GM12878 (cell line): ENCODE data around the gene PI4K2A. TPM values are rescaled to one million over a fixed set of nuclear protein-coding genes. Genes with fewer than 3 reads are reported as not detected.

Source experiments
- ATAC-seq: fragments of 200-7000 bp; cut with Tn5 transposase; 3 replicates; pipeline ENCODE4 v1.9.1; 2020; ENCODE audit warnings: mild to moderate bottlenecking, moderate library complexity
- BruUV-seq: library from RNA; stranded (reverse); fragments of 400-500 nt; replicated peaks from 2 replicates; lab custom pipeline; 2021; lab: Mats Ljungman, UMichigan
- CTCF ChIA-PET: fragments of 300-600 bp; sonication (Branson Sonifier 250); formaldehyde crosslinking; extraction: SDS; loops from one replicate; lab custom pipeline; 2021; ENCODE audit warnings: inconsistent platforms; lab: Yijun Ruan, JAX
- POLR2A ChIA-PET: fragments of 350-600 bp; formaldehyde crosslinking; extraction: SDS; loops from one replicate; lab custom pipeline; 2021; ENCODE audit warnings: inconsistent platforms; lab: Charles Lee
- RAD21 ChIA-PET: fragments of 300-600 bp; sonication (Branson Sonifier 250); formaldehyde crosslinking; loops from one replicate; lab custom pipeline; 2023; ENCODE audit warnings: antibody characterized with exemption; ENCODE audit not compliant: unreplicated experiment; lab: Charles Lee
- SMC1A ChIA-PET: fragments of 300-600 bp; sonication (Branson Sonifier 250); formaldehyde crosslinking; loops from one replicate; lab custom pipeline; 2023; ENCODE audit not compliant: unreplicated experiment, uncharacterized antibody; lab: Charles Lee
- DNase-seq: peaks from one replicate; pipeline ENCODE4 v3.0.0-alpha.2; 2011; ENCODE audit warnings: low read depth, low spot score
- FAIRE-seq: peaks from 3 replicates; lab custom pipeline; 2011; peaks lifted over from hg19 to GRCh38; lab: Jason Lieb, UNC
- H2AFZ ChIP-seq: 2 replicates; pipeline ENCODE4 v1.6.0; 2011; ENCODE audit warnings: low read depth, low read length, control low read depth; ENCODE audit not compliant: control insufficient read depth
- H3K27ac ChIP-seq: 2 replicates; pipeline ENCODE4 v1.5.1; 2011; ENCODE audit warnings: control low read depth; ENCODE audit not compliant: control insufficient read depth, insufficient read depth
- H3K27me3 ChIP-seq, 2 experiments: replicated peaks in 1 of 2; 2 replicates each; pipeline versions ENCODE4 v1.6.0 to v1.6.1; 2011; ENCODE audit warnings: low read length in 1 of 2; ENCODE audit not compliant: control insufficient read depth in 2 of 2, insufficient read depth in 2 of 2
- H3K36me3 ChIP-seq, 2 experiments: 2 replicates each; pipeline ENCODE4 v1.5.1; 2011; ENCODE audit warnings: low read length in 1 of 2; ENCODE audit not compliant: control insufficient read depth in 2 of 2, insufficient read depth in 2 of 2
- H3K4me1 ChIP-seq: 2 replicates; pipeline ENCODE4 v1.6.1; 2011; ENCODE audit warnings: mild to moderate bottlenecking, low read length, moderate library complexity, mixed read lengths; ENCODE audit not compliant: control insufficient read depth, insufficient read depth
- H3K4me2 ChIP-seq: 2 replicates; pipeline ENCODE4 v1.6.0; 2011; ENCODE audit warnings: control low read depth; ENCODE audit not compliant: control insufficient read depth, insufficient read depth
- H3K4me3 ChIP-seq: fragments of 200-600 bp; sonication (generic); 2 replicates; pipeline ENCODE4 v1.5.1; 2016
- H3K79me2 ChIP-seq: 2 replicates; pipeline ENCODE4 v1.6.0; 2011; ENCODE audit warnings: low read length; ENCODE audit not compliant: control insufficient read depth, insufficient read depth
- H3K9ac ChIP-seq: 2 replicates; pipeline ENCODE4 v1.8.0; 2011; ENCODE audit warnings: low read length, control low read depth, mixed read lengths; ENCODE audit not compliant: control insufficient read depth, insufficient read depth
- H3K9me3 ChIP-seq: replicated peaks from 3 replicates; pipeline ENCODE4 v1.5.1; 2011; ENCODE audit warnings: mild to moderate bottlenecking, low read length; ENCODE audit not compliant: control insufficient read depth, insufficient read depth
- H4K20me1 ChIP-seq: 2 replicates; pipeline ENCODE4 v1.6.0; 2011; ENCODE audit not compliant: control insufficient read depth, insufficient read depth
- HCFC1 ChIP-seq: fragments of 150-350 bp; IDR thresholded peaks from 2 replicates; pipeline ENCODE4 v1.6.1; 2014; ENCODE audit warnings: low read length
- RAD21 ChIP-seq: IDR thresholded peaks from 2 replicates; pipeline ENCODE4 v1.6.1; 2011; ENCODE audit warnings: mild to moderate bottlenecking, low read depth, low read length, moderate library complexity; ENCODE audit not compliant: insufficient read depth
- SMC3 ChIP-seq: IDR thresholded peaks from 2 replicates; pipeline ENCODE4 v1.6.1; 2011; ENCODE audit warnings: low read length, improper control_type of control experiment, borderline replicate concordance
- WGBS: methylation state at CpG from one replicate; pipeline ENCODE4 v1.1.6; 2016; ENCODE audit warnings: low lambda C conversion rate; ENCODE audit not compliant: insufficient replicate concordance, insufficient coverage; ENCODE audit errors: missing lambda C conversion rate; 5-methylcytosine and 5-hydroxymethylcytosine counted together
- in situ Hi-C: fragments of 300-500 bp; cut with MboI; formaldehyde crosslinking; loops from 9 replicates; pipeline ENCODE4 v1.14.3; 2018; ENCODE audit warnings: mixed read lengths
- intact Hi-C: fragments of 100-400 bp; cut with micrococcal nuclease; formaldehyde crosslinking; loops from one replicate; pipeline ENCODE4 v1.14.2; 2022; ENCODE audit not compliant: unreplicated experiment
- polyA plus RNA-seq, 11 experiments: library from polyadenylated mRNA; depleted of rRNA in 4 of 11; unstranded in 6 of 11; stranded (reverse) in 5 of 11; fragments of >200 nt; fragmentation: Nextera tagmentation in 4 of 11; fragmentation: Illumina TruSeq in 1 of 11; extraction: Ambion mirVana in 4 of 11; extraction: Trizol in 1 of 11; gene quantifications; 1 replicate in 1 of 11; 2 replicates in 10 of 11; pipeline versions ENCODE4 v1.2.1 to v1.2.3, GENCODE V29; 2011 to 2016; ENCODE audit warnings: inconsistent platforms in 2 of 11, missing spikeins in 2 of 11, low read depth in 1 of 11
- total RNA-seq, 4 experiments: library from RNA; depleted of rRNA in 3 of 4; stranded (reverse); fragments of >200 nt in 3 of 4; fragmentation: Illumina TruSeq in 1 of 4; extraction: Trizol in 1 of 4; gene quantifications; 2 replicates each; pipeline versions ENCODE4 v1.2.1 to v1.2.3, GENCODE V29; 2013 to 2021
- TF ChIP-seq, protein P1 (sequence below), 3 experiments: IDR thresholded peaks in 2 of 3; conservative IDR thresholded peaks in 1 of 3; 2 replicates each; pipeline ENCODE4 v1.5.1; 2011; ENCODE audit warnings: low read depth in 3 of 3, low read length in 3 of 3, mild to moderate bottlenecking in 3 of 3, control low read depth in 2 of 3, moderate library complexity in 2 of 3, inconsistent platforms in 1 of 3, mixed read lengths in 1 of 3; ENCODE audit not compliant: control insufficient read depth in 2 of 3, insufficient read depth in 1 of 3; ENCODE audit errors: extremely low read depth in 1 of 3

Gene PI4K2A
- total and polyA plus RNA-seq, 10 of the 15 experiments (the other 5 are each of a cell fraction or from before 2014, with no cell fraction given) = 1.5 to 14.5 (median 10.0) TPM

GRCh38 chr10:97708976-97709946 lies 68.8 kb downstream of the PI4K2A start:
- Histone ChIP-seq H3K4me3 (no peak overlapping the region), H3K27me3 (no peaks in the 10 kb centered on the region), H3K36me3 (no peaks in the 10 kb centered on the region), H3K9ac (no peak overlapping the region), H3K4me2 (no peak overlapping the region), H3K79me2 (no peaks in the 10 kb centered on the region), H2AFZ (no peak overlapping the region), H4K20me1 (no peaks in the 10 kb centered on the region), H3K27ac (no peak overlapping the region), H3K9me3 (no peaks in the 10 kb centered on the region), H3K4me1 (peaks cover 3% of the 10 kb centered on the region; the same call in 1 of the 2 replicates)
- FAIRE-seq (no peak), DNase-seq (no peak), ATAC-seq (no peak; the same call in 2 of the 3 replicates)
- SMC1A ChIA-PET = interaction anchor here (0.7 to 2.9 kb wide), 7 partner anchors 8 to 26 kb away, joined by 3 to 24 read pairs (median 6); partner anchors contain the start of genes AVPI1 and ZFYVE27
- in situ Hi-C loops (no loop called here), intact Hi-C loops (loop anchor here (1.0 to 10.0 kb wide), 3 partner anchors 22 to 336 kb away; no protein-coding TSS in a partner anchor)
- WGBS = 24% methylated on average over 18 of the region's 18 CpGs
- RAD21 ChIA-PET = interaction anchor here (0.7 to 2.7 kb wide), 7 partner anchors 8 to 637 kb away, joined by 3 to 16 read pairs (median 4); partner anchors contain the start of gene AVPI1
- no TSS peak for BruUV-seq
- CTCF ChIA-PET = interaction anchor here (0.6 to 14.9 kb wide), 18 partner anchors 8 to 459 kb away, joined by 3 to 416 read pairs (median 4); partner anchors contain the start of genes AVPI1, C10orf62 and ZFYVE27
- TF ChIP-seq SMC3 = peak; percentile 83; the same call in 1 of the 2 replicates
- TF ChIP-seq RAD21 = peak; percentile 53
- TF ChIP-seq HCFC1 = no peak
- TF ChIP-seq, protein P1, sequence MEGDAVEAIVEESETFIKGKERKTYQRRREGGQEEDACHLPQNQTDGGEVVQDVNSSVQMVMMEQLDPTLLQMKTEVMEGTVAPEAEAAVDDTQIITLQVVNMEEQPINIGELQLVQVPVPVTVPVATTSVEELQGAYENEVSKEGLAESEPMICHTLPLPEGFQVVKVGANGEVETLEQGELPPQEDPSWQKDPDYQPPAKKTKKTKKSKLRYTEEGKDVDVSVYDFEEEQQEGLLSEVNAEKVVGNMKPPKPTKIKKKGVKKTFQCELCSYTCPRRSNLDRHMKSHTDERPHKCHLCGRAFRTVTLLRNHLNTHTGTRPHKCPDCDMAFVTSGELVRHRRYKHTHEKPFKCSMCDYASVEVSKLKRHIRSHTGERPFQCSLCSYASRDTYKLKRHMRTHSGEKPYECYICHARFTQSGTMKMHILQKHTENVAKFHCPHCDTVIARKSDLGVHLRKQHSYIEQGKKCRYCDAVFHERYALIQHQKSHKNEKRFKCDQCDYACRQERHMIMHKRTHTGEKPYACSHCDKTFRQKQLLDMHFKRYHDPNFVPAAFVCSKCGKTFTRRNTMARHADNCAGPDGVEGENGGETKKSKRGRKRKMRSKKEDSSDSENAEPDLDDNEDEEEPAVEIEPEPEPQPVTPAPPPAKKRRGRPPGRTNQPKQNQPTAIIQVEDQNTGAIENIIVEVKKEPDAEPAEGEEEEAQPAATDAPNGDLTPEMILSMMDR (IDR thresholded peaks at IDR 0.05 in 2 of 3, conservative IDR thresholded peaks at IDR 0.05 in 1 of 3; ENCODE audit: control insufficient read depth in 2 of 3, extremely low read depth in 1 of 3, insufficient read depth in 1 of 3, low read depth in 3 of 3, low read length in 3 of 3) = peak; percentile 52 to 65 (median 60)
- POLR2A ChIA-PET = interaction anchor here (1.0 kb wide), 1 partner anchor 23 kb away, joined by 3 read pairs; the partner anchor contains the start of gene AVPI1
